Measurements from ENCODE around the gene SNTB2.

DNA sequence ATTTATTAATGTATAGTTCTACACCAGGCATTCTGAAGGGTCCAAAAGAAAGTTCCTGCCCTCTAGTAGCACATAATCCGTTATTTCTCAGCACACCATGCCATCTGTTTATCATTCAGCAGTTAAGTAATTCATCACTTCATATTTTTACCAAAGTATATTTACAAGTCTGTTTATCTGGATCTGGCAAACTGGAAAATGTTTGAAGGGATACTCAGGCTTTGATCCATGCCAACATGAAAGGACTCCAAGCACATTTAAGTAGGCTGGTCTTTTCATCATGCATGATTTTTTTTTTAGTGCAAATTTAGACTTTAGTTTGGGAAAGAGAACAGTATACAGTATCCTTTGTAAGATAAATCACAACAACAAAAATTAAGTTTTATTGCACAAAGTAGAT is 120.1 kb downstream of the SNTB2 start:
- TF ChIP-seq, protein P1, sequence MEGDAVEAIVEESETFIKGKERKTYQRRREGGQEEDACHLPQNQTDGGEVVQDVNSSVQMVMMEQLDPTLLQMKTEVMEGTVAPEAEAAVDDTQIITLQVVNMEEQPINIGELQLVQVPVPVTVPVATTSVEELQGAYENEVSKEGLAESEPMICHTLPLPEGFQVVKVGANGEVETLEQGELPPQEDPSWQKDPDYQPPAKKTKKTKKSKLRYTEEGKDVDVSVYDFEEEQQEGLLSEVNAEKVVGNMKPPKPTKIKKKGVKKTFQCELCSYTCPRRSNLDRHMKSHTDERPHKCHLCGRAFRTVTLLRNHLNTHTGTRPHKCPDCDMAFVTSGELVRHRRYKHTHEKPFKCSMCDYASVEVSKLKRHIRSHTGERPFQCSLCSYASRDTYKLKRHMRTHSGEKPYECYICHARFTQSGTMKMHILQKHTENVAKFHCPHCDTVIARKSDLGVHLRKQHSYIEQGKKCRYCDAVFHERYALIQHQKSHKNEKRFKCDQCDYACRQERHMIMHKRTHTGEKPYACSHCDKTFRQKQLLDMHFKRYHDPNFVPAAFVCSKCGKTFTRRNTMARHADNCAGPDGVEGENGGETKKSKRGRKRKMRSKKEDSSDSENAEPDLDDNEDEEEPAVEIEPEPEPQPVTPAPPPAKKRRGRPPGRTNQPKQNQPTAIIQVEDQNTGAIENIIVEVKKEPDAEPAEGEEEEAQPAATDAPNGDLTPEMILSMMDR (conservative IDR thresholded peaks at IDR 0.05) = no peak
- no peak for TF ChIP-seq EZH2 (IDR thresholded peaks at IDR 0.05; ENCODE audit: low read depth)

All from PC-9 (cell line).